ENCODE results near the gene WWC2. TPM values are rescaled to one million over a fixed set of nuclear protein-coding genes. Genes with fewer than 3 reads are reported as not detected.

The WWC2 gene
- total RNA-seq, 1 donor from 2014 or later, result 0.47 TPM

GRCh38 chr4:183153190-183153916 is 54.3 kb downstream of the WWC2 start:
- intact Hi-C loops (cut with micrococcal nuclease), result no loop called here
- H3K27me3 Mint-ChIP-seq, result peaks cover 3% of the 10 kb centered on the region
- ATAC-seq (ENCODE audit: low read depth), result no peak
- TF ChIP-seq, protein P1, sequence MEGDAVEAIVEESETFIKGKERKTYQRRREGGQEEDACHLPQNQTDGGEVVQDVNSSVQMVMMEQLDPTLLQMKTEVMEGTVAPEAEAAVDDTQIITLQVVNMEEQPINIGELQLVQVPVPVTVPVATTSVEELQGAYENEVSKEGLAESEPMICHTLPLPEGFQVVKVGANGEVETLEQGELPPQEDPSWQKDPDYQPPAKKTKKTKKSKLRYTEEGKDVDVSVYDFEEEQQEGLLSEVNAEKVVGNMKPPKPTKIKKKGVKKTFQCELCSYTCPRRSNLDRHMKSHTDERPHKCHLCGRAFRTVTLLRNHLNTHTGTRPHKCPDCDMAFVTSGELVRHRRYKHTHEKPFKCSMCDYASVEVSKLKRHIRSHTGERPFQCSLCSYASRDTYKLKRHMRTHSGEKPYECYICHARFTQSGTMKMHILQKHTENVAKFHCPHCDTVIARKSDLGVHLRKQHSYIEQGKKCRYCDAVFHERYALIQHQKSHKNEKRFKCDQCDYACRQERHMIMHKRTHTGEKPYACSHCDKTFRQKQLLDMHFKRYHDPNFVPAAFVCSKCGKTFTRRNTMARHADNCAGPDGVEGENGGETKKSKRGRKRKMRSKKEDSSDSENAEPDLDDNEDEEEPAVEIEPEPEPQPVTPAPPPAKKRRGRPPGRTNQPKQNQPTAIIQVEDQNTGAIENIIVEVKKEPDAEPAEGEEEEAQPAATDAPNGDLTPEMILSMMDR (IDR thresholded peaks at IDR 0.05), result no peak
- POLR2A ChIA-PET, result no interaction called here
- H3K4me3 Mint-ChIP-seq, result no peak overlapping the region
- DNase-seq, result no peak
- no peaks in the 10 kb centered on the region for H3K36me3 Mint-ChIP-seq (ENCODE audit: low read depth)
- no peaks in the 10 kb centered on the region for H3K4me1 Mint-ChIP-seq
- H3K9me3 Mint-ChIP-seq, result no peaks in the 10 kb centered on the region
- CTCF ChIA-PET, result no interaction called here
- no peak overlapping the region for H3K27ac Mint-ChIP-seq

DNA sequence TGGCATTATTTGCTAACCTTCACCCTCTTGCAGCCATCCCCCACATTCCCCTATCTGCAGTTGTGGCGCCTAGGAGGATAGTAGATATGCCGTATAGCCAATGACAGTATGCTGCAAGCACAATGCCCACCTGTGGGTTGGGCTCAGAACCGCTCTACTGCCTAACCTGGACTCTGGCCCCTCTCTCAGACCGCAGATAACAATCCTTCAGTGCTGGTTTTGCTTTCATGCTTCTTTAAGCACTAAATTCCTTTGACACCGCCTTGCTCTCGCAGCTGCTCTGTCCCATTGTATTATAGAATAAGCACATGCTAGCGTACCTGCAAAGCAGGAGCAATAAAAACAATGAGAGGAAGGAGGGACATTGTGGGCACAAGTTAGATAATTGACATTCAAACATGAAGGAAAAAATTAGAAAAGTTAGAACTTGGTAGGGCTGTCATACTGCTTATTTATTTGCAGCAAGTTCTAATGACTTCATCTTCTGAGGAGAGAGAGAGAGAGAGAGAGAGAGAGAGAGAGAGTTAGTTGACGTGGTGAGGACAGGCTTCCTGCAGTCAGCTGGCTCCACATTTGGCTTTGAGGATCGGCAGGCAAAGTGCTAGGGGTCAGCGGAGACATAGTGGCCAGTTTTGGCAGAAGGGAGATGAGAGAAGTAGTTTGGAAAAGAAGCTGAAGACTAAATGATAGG is 55.8 kb downstream of the WWC2 start:
- Mint-ChIP-seq H3K9me3 (no peaks in the 10 kb centered on the region), H3K4me3 (no peak overlapping the region), H3K27ac (no peak overlapping the region), H3K27me3 (peaks cover 3% of the 10 kb centered on the region), H3K4me1 (no peaks in the 10 kb centered on the region), H3K36me3 (ENCODE audit: low read depth) (no peaks in the 10 kb centered on the region)
- DNase-seq, result no peak
- no peak for ATAC-seq (ENCODE audit: low read depth)
- CTCF ChIA-PET, result no interaction called here
- TF ChIP-seq, protein P1 (IDR thresholded peaks at IDR 0.05), result no peak
- POLR2A ChIA-PET, result no interaction called here
- intact Hi-C loops (cut with micrococcal nuclease), result no loop called here

DNA sequence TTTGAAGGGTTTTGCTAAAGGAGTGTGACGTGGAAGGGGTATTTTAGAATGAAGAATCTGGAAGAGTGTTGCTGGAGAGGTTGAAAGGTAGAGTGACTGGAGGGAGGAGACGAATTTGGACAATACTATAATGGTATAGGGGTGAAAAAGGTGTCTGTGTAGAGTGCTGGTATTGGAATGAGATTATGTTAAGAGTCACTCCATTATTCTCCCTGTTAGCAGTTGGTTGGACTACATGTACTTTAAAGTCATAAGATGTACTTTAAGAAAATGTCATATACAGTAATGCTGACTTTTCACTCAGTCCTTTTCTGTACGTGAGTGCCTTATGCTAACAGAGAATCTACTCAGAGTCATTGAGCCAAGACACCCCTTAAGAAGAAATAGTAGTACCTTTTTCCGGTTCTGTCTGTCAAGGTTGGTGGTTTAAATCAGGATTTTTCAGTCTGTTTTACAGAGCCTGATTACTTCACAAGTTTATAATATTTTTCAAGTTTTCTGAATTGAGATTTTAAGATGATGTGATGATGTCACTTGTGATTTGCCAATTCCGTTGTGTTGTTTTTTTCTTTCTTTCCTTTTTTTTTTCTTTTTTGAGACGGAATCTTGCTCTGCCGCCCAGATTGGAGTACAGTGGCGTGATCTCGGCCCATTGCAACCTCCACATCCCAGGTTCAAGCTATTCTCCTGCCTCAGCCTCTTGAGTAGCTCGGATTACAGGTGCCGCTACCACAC is 56.6 kb downstream of the WWC2 start:
- no peaks in the 10 kb centered on the region for H3K36me3 Mint-ChIP-seq (ENCODE audit: low read depth)
- intact Hi-C loops (cut with micrococcal nuclease), result no loop called here
- no peaks in the 10 kb centered on the region for H3K4me1 Mint-ChIP-seq
- ChIA-PET POLR2A (no interaction called here), CTCF (no interaction called here)
- no peak overlapping the region for H3K4me3 Mint-ChIP-seq
- no peak for DNase-seq
- TF ChIP-seq, protein P1 (IDR thresholded peaks at IDR 0.05), result no peak
- H3K27ac Mint-ChIP-seq, result no peak overlapping the region
- H3K9me3 Mint-ChIP-seq, result no peaks in the 10 kb centered on the region
- no peak for ATAC-seq (ENCODE audit: low read depth)
- peaks cover 3% of the 10 kb centered on the region for H3K27me3 Mint-ChIP-seq

DNA sequence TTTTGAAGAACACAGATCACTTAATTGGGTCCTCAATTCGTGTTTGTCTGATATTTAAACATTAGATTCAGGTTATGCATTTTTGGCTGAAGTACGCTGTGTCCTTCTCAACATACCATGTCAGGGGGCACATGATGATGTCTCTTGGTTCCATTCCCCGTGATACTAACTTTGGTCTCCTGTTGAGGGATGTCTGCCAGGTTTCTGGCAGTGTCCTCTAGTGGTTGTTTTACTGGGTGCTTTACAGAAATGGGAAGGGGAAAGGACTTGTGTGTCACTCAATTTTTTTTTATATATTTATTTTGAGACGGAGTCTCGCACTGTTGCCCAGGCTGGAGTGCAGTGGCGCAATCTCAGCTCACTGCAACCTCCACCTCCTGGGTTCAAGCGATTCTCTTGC is 58.2 kb downstream of the WWC2 start:
- DNase-seq (no peak), ATAC-seq (ENCODE audit: low read depth) (no peak)
- POLR2A ChIA-PET, result no interaction called here
- peaks cover 3% of the 10 kb centered on the region for H3K27me3 Mint-ChIP-seq
- H3K9me3 Mint-ChIP-seq, result no peaks in the 10 kb centered on the region
- CTCF ChIA-PET, result no interaction called here
- TF ChIP-seq, protein P1 (IDR thresholded peaks at IDR 0.05), result no peak
- intact Hi-C loops (cut with micrococcal nuclease), result no loop called here
- H3K4me1 Mint-ChIP-seq, result no peaks in the 10 kb centered on the region
- no peaks in the 10 kb centered on the region for H3K36me3 Mint-ChIP-seq (ENCODE audit: low read depth)
- H3K4me3 Mint-ChIP-seq, result no peak overlapping the region
- no peak overlapping the region for H3K27ac Mint-ChIP-seq

- H3K27ac Mint-ChIP-seq, result no peak overlapping the region
- no peak overlapping the region for H3K4me3 Mint-ChIP-seq
- no peaks in the 10 kb centered on the region for H3K36me3 Mint-ChIP-seq (ENCODE audit: low read depth)
- intact Hi-C loops (cut with micrococcal nuclease), result no loop called here
- no peaks in the 10 kb centered on the region for H3K9me3 Mint-ChIP-seq
- ATAC-seq (ENCODE audit: low read depth) (no peak), DNase-seq (no peak)
- H3K27me3 Mint-ChIP-seq, result peaks cover 3% of the 10 kb centered on the region
- TF ChIP-seq, protein P1 (IDR thresholded peaks at IDR 0.05), result no peak
- CTCF ChIA-PET, result no interaction called here
- H3K4me1 Mint-ChIP-seq, result no peaks in the 10 kb centered on the region
- POLR2A ChIA-PET, result no interaction called here
Observed at GRCh38 chr4:183158062-183158461, 59.0 kb downstream of the WWC2 start.
